Measurements from ENCODE around the gene FOXK1.

FOXK1 gene

GRCh38 chr7:4745971-4746919 lies 64.2 kb downstream of the FOXK1 start:
- no peak for DNase-seq

GRCh38 chr7:4747013-4747412 lies 64.9 kb downstream of the FOXK1 start:
- no peak for DNase-seq

GRCh38 chr7:4747746-4748145 lies 65.7 kb downstream of the FOXK1 start:
- no peak for DNase-seq

- no peak for DNase-seq
Measured at GRCh38 chr7:4748231-4748681, 66.2 kb downstream of the FOXK1 start.

GRCh38 chr7:4749363-4749762 lies 67.3 kb downstream of the FOXK1 start:
- DNase-seq, result no peak

- no peak for DNase-seq
Measured at GRCh38 chr7:4749798-4750197, 67.7 kb downstream of the FOXK1 start.

GRCh38 chr7:4751398-4751947 lies 69.4 kb downstream of the FOXK1 start:
- no peak for DNase-seq

GRCh38 chr7:4753598-4754432 lies 71.7 kb downstream of the FOXK1 start:
- DNase-seq, result peak; percentile 72

GRCh38 chr7:4754433-4755010 lies 72.4 kb downstream of the FOXK1 start:
- no peak for DNase-seq

- DNase-seq, result no peak
Measured at GRCh38 chr7:4755045-4755444, 73.0 kb downstream of the FOXK1 start.

- no peak for DNase-seq
Measured at GRCh38 chr7:4758111-4758510, 76.0 kb downstream of the FOXK1 start.

- no peak for DNase-seq
Measured at GRCh38 chr7:4758791-4759190, 76.7 kb downstream of the FOXK1 start.

- DNase-seq, result no peak
Measured at GRCh38 chr7:4759211-4759610, 77.1 kb downstream of the FOXK1 start.

GRCh38 chr7:4760952-4761351 lies 78.9 kb downstream of the FOXK1 start:
- DNase-seq, result no peak

- no peak for DNase-seq
Measured at GRCh38 chr7:4762121-4763055, 80.3 kb downstream of the FOXK1 start.

GRCh38 chr7:4763091-4763793 lies 81.1 kb downstream of the FOXK1 start:
- no peak for DNase-seq

- no peak for DNase-seq
Measured at GRCh38 chr7:4763794-4764185, 81.7 kb downstream of the FOXK1 start.

- no peak for DNase-seq
Measured at GRCh38 chr7:4764402-4765007, 82.4 kb downstream of the FOXK1 start.

- DNase-seq, result no peak
Measured at GRCh38 chr7:4765776-4766490, 83.8 kb downstream of the FOXK1 start.

All from right hindlimb (tissue), 1 donor.